HepG2 (cell line): ENCODE measurements around the gene ATXN1L. TPM values are rescaled to one million over a fixed set of nuclear protein-coding genes. Genes with fewer than 3 reads are reported as not detected.

Source experiments
- GPN1 ChIP-seq: sonication (generic); formaldehyde crosslinking; IDR thresholded peaks from 2 replicates; pipeline ENCODE4 v1.5.1; 2020; ENCODE audit warnings: missing genetic modification reagents, borderline replicate concordance
- MIXL1 ChIP-seq: IDR thresholded peaks from 2 replicates; pipeline ENCODE4 v1.6.1; 2016
- MTF2 ChIP-seq: sonication (generic); formaldehyde crosslinking; IDR thresholded peaks from 2 replicates; pipeline ENCODE4 v1.5.0; 2020; ENCODE audit warnings: missing genetic modification reagents, borderline replicate concordance
- NR2F1 ChIP-seq, 2 experiments: fragments of 450-650 bp in 1 of 2; formaldehyde crosslinking in 1 of 2; IDR thresholded peaks; 2 replicates each; pipeline versions ENCODE4 v1.5.0 to v1.6.1; 2016 to 2020; ENCODE audit warnings: mild to moderate bottlenecking in 1 of 2, missing compliant biosample characterization in 1 of 2, missing genetic modification reagents in 1 of 2, moderate library complexity in 1 of 2
- PTBP1 ChIP-seq: fragments of 200-400 bp; formaldehyde crosslinking; IDR thresholded peaks from 2 replicates; pipeline ENCODE4 v1.6.1; 2018; ENCODE audit warnings: low read length, low read depth; ENCODE audit not compliant: poor library complexity, severe bottlenecking
- RXRB ChIP-seq: IDR thresholded peaks from 2 replicates; pipeline ENCODE4 v1.6.1; 2016; ENCODE audit warnings: borderline replicate concordance, missing genetic modification reagents, missing compliant biosample characterization
- STAG1 ChIP-seq: sonication (generic); formaldehyde crosslinking; IDR thresholded peaks from 2 replicates; pipeline ENCODE4 v1.4.0; 2020; ENCODE audit warnings: missing genetic modification reagents
- ZFY ChIP-seq: sonication (generic); formaldehyde crosslinking; IDR thresholded peaks from 2 replicates; pipeline ENCODE4 v1.4.0; 2020; ENCODE audit warnings: missing genetic modification reagents
- ZKSCAN8 ChIP-seq: IDR thresholded peaks from 2 replicates; pipeline ENCODE4 v1.6.1; 2016; ENCODE audit warnings: borderline replicate concordance, missing genetic modification reagents, missing compliant biosample characterization
- ZMYM4 ChIP-seq: sonication (generic); formaldehyde crosslinking; IDR thresholded peaks from 2 replicates; pipeline ENCODE4 v1.8.1; 2023; ENCODE audit warnings: mild to moderate bottlenecking, missing genetic modification reagents
- ZNF235 ChIP-seq: sonication (generic); formaldehyde crosslinking; IDR thresholded peaks from 2 replicates; pipeline ENCODE4 v1.8.1; 2023; ENCODE audit warnings: mild to moderate bottlenecking, missing genetic modification reagents, borderline replicate concordance
- ZNF30 ChIP-seq: sonication (generic); formaldehyde crosslinking; IDR thresholded peaks from 2 replicates; pipeline ENCODE4 v1.5.0; 2020; ENCODE audit warnings: mild to moderate bottlenecking, missing genetic modification reagents
- ZNF337 ChIP-seq: sonication (generic); formaldehyde crosslinking; IDR thresholded peaks from 2 replicates; pipeline ENCODE4 v1.5.1; 2020; ENCODE audit warnings: missing genetic modification reagents, low read depth, mild to moderate bottlenecking, borderline replicate concordance
- ZNF446 ChIP-seq: sonication (generic); formaldehyde crosslinking; IDR thresholded peaks from 2 replicates; pipeline ENCODE4 v1.5.0; 2020; ENCODE audit warnings: mild to moderate bottlenecking, missing genetic modification reagents
- ZNF564 ChIP-seq: sonication (generic); formaldehyde crosslinking; IDR thresholded peaks from 2 replicates; pipeline ENCODE4 v1.8.1; 2023; ENCODE audit warnings: mild to moderate bottlenecking, missing genetic modification reagents
- ZNF614 ChIP-seq: IDR thresholded peaks from 2 replicates; pipeline ENCODE4 v1.6.1; 2018; ENCODE audit warnings: missing biosample characterization, missing genetic modification reagents, inconsistent platforms, borderline replicate concordance
- ZNF724P ChIP-seq: sonication (generic); formaldehyde crosslinking; IDR thresholded peaks from 2 replicates; pipeline ENCODE4 v1.8.0; 2022; ENCODE audit warnings: missing genetic modification reagents, borderline replicate concordance
- ZNF746 ChIP-seq: sonication (generic); formaldehyde crosslinking; IDR thresholded peaks from 2 replicates; pipeline ENCODE4 v1.8.0; 2022; ENCODE audit warnings: mild to moderate bottlenecking, missing genetic modification reagents
- polyA plus RNA-seq, 8 experiments: library from polyadenylated mRNA; depleted of rRNA in 3 of 8; stranded (reverse) in 7 of 8; unstranded in 1 of 8; fragments of >200 nt; fragmentation: Illumina TruSeq in 4 of 8; extraction: Trizol in 4 of 8; gene quantifications; 2 replicates each; pipeline versions ENCODE4 v1.2.1 to v1.2.3, GENCODE V29; 2011 to 2016; ENCODE audit warnings: low read depth in 4 of 8, missing spikeins in 1 of 8, mixed read lengths in 1 of 8; ENCODE audit not compliant: insufficient read depth in 1 of 8
- total RNA-seq, 5 experiments: library from RNA; depleted of rRNA; stranded (reverse); fragments of >200 nt; fragmentation: Illumina TruSeq; extraction: Trizol; gene quantifications; 2 replicates each; pipeline ENCODE4 v1.2.3, GENCODE V29; 2016; ENCODE audit warnings: low read depth in 1 of 5
- TF ChIP-seq, protein P1 (sequence below): sonication (generic); formaldehyde crosslinking; IDR thresholded peaks from 2 replicates; pipeline ENCODE4 v1.4.0; 2020; ENCODE audit warnings: mild to moderate bottlenecking, missing genetic modification reagents
- TF ChIP-seq, protein P2 (sequence below): sonication (generic); formaldehyde crosslinking; IDR thresholded peaks from 2 replicates; pipeline ENCODE4 v1.5.1; 2020; ENCODE audit warnings: mild to moderate bottlenecking, missing genetic modification reagents, borderline replicate concordance
- TF ChIP-seq, protein P3 (sequence below): fragments of 450-650 bp; IDR thresholded peaks from 2 replicates; pipeline ENCODE4 v1.6.1; 2016

Gene ATXN1L
- total and polyA plus RNA-seq, 2 of the 13 experiments (the other 11 are each of a cell fraction or from before 2014, with no cell fraction given), result 20.0 to 22.4 TPM

DNA sequence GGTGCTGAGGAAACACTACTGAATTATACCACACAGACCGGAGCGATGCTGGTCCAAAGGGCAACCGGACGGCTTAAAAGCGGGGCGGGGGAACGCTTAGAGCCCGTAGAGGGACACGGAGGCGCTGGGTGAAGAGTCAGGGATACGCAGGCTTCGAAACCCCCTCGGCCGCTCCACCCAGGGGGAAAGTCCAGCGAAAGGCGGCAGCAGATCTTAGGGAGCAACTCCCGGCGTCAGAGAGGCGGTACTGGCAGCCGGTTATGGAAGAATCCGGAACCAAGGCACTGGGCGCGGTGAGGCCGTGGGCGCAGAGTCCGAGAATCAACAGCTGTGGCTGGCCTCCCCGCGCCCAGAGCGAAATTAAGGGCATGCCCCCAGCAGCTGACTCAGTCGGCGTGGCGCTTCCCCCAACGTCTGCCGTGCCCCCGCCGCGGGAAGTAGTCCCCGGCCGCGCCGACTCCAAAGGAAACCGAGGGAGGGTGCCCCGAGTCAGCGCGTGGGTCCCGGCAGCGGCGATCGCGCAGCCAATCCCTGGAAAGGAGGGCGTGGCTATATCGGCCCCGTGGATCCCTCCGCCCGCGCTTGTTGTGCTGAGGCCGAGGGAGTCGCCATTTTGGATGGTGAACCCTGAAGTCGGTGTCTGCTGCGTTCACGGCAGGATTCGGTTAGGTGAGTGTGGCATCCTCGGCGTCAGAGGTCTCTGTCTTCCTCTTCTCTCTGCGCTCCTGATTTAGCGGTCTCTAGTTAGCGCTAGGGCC lies 49.3 kb downstream of the ATXN1L start, which contains the start of gene IST1 (continued):
- TF ChIP-seq, protein P1, sequence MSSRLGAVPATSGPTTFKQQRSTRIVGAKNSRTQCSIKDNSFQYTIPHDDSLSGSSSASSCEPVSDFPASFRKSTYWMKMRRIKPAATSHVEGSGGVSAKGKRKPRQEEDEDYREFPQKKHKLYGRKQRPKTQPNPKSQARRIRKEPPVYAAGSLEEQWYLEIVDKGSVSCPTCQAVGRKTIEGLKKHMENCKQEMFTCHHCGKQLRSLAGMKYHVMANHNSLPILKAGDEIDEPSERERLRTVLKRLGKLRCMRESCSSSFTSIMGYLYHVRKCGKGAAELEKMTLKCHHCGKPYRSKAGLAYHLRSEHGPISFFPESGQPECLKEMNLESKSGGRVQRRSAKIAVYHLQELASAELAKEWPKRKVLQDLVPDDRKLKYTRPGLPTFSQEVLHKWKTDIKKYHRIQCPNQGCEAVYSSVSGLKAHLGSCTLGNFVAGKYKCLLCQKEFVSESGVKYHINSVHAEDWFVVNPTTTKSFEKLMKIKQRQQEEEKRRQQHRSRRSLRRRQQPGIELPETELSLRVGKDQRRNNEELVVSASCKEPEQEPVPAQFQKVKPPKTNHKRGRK, result peak; percentile 32; the same call in 1 of the 2 replicates
- TF ChIP-seq ZNF746 (CRISPR knock-in tag), result peak; percentile 93
- TF ChIP-seq ZMYM4, result peak; percentile 99
- TF ChIP-seq ZFY (CRISPR knock-in tag), result peak; percentile 95
- peak; percentile 86 for TF ChIP-seq ZNF30 (CRISPR knock-in tag)
- TF ChIP-seq, protein P2, sequence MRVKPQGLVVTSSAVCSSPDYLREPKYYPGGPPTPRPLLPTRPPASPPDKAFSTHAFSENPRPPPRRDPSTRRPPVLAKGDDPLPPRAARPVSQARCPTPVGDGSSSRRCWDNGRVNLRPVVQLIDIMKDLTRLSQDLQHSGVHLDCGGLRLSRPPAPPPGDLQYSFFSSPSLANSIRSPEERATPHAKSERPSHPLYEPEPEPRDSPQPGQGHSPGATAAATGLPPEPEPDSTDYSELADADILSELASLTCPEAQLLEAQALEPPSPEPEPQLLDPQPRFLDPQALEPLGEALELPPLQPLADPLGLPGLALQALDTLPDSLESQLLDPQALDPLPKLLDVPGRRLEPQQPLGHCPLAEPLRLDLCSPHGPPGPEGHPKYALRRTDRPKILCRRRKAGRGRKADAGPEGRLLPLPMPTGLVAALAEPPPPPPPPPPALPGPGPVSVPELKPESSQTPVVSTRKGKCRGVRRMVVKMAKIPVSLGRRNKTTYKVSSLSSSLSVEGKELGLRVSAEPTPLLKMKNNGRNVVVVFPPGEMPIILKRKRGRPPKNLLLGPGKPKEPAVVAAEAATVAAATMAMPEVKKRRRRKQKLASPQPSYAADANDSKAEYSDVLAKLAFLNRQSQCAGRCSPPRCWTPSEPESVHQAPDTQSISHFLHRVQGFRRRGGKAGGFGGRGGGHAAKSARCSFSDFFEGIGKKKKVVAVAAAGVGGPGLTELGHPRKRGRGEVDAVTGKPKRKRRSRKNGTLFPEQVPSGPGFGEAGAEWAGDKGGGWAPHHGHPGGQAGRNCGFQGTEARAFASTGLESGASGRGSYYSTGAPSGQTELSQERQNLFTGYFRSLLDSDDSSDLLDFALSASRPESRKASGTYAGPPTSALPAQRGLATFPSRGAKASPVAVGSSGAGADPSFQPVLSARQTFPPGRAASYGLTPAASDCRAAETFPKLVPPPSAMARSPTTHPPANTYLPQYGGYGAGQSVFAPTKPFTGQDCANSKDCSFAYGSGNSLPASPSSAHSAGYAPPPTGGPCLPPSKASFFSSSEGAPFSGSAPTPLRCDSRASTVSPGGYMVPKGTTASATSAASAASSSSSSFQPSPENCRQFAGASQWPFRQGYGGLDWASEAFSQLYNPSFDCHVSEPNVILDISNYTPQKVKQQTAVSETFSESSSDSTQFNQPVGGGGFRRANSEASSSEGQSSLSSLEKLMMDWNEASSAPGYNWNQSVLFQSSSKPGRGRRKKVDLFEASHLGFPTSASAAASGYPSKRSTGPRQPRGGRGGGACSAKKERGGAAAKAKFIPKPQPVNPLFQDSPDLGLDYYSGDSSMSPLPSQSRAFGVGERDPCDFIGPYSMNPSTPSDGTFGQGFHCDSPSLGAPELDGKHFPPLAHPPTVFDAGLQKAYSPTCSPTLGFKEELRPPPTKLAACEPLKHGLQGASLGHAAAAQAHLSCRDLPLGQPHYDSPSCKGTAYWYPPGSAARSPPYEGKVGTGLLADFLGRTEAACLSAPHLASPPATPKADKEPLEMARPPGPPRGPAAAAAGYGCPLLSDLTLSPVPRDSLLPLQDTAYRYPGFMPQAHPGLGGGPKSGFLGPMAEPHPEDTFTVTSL (CRISPR knock-in tag), result peak; percentile 78
- peak; percentile 38; the same call in 1 of the 2 replicates for TF ChIP-seq STAG1
- peak; percentile 92 for TF ChIP-seq ZNF564 (CRISPR knock-in tag)
- TF ChIP-seq ZKSCAN8 (CRISPR knock-in tag), result peak; percentile 82
- peak; percentile 84; the same call in 1 of the 2 replicates for TF ChIP-seq ZNF235 (CRISPR knock-in tag)
- peak; percentile 92 for TF ChIP-seq ZNF614 (CRISPR knock-in tag)
- TF ChIP-seq GPN1, result no peak
- TF ChIP-seq ZNF337 (CRISPR knock-in tag), result peak; percentile 90
- TF ChIP-seq ZNF446, result peak; percentile 11; the same call in 1 of the 2 replicates
- TF ChIP-seq MTF2 (CRISPR knock-in tag), result peak; percentile 96
- TF ChIP-seq RXRB, result peak; percentile 91
- peak; percentile 99 for TF ChIP-seq ZNF724P
- TF ChIP-seq, protein P3, sequence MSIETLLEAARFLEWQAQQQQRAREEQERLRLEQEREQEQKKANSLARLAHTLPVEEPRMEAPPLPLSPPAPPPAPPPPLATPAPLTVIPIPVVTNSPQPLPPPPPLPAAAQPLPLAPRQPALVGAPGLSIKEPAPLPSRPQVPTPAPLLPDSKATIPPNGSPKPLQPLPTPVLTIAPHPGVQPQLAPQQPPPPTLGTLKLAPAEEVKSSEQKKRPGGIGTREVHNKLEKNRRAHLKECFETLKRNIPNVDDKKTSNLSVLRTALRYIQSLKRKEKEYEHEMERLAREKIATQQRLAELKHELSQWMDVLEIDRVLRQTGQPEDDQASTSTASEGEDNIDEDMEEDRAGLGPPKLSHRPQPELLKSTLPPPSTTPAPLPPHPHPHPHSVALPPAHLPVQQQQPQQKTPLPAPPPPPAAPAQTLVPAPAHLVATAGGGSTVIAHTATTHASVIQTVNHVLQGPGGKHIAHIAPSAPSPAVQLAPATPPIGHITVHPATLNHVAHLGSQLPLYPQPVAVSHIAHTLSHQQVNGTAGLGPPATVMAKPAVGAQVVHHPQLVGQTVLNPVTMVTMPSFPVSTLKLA, result peak; percentile 84
- 0 out of 2 replicates have a peak, but pooled peaks have one; percentile 26 for TF ChIP-seq MIXL1 (CRISPR knock-in tag)
- peak; percentile 91 to 98 for TF ChIP-seq NR2F1 (CRISPR knock-in tag; IDR thresholded peaks at IDR 0.05)
- TF ChIP-seq PTBP1, result peak; percentile 17
